HG02943 (cell line): Measurements from ENCODE around the gene SF3A2.

Source experiments
- ATAC-seq: cut with Tn5 transposase; IDR thresholded peaks from one replicate; pipeline ENCODE4 v1.9.1; 2021; ENCODE audit warnings: mild to moderate bottlenecking, low read depth, moderate library complexity; ENCODE audit not compliant: unreplicated experiment

SF3A2 gene

GRCh38 chr19:2239771-2240770 is 3.4 kb downstream of the SF3A2 start:
- ATAC-seq: no peak

- no peak for ATAC-seq
These were observed 4.5 kb downstream of the SF3A2 start for GRCh38 chr19:2240881-2241760.

GRCh38 chr19:2242092-2242537 is 5.5 kb downstream of the SF3A2 start:
- ATAC-seq: no peak

GRCh38 chr19:2242816-2243215 is 6.2 kb downstream of the SF3A2 start:
- ATAC-seq: no peak

- ATAC-seq: no peak
These were observed 6.9 kb downstream of the SF3A2 start for GRCh38 chr19:2243274-2244124.

- ATAC-seq: no peak
These were observed 7.4 kb downstream of the SF3A2 start for GRCh38 chr19:2244125-2244411.

- no peak for ATAC-seq
These were observed 7.9 kb downstream of the SF3A2 start for GRCh38 chr19:2244486-2244885.

- no peak for ATAC-seq
These were observed 8.6 kb downstream of the SF3A2 start for GRCh38 chr19:2245273-2245672.

- ATAC-seq: no peak
These were observed 9.5 kb downstream of the SF3A2 start for GRCh38 chr19:2246014-2246620.

GRCh38 chr19:2246801-2247361 is 10.3 kb downstream of the SF3A2 start:
- ATAC-seq: no peak

GRCh38 chr19:2247433-2248101 is 10.9 kb downstream of the SF3A2 start:
- no peak for ATAC-seq

- no peak for ATAC-seq
These were observed 11.7 kb downstream of the SF3A2 start for GRCh38 chr19:2248136-2249009.

- ATAC-seq: no peak
These were observed 12.6 kb downstream of the SF3A2 start, which contains the start of gene AMH for GRCh38 chr19:2249010-2249866. Gene AMH (plus strand): TSS chr19:2249323. CDS start chr19:2249333, 10 bp downstream.

- no peak for ATAC-seq
These were observed 13.5 kb downstream of the SF3A2 start for GRCh38 chr19:2249880-2250765.

GRCh38 chr19:2250766-2251105 is 14.1 kb downstream of the SF3A2 start:
- ATAC-seq: no peak
